HL-60 (cell line): ENCODE data around the gene SHE.

Experiments used
- DNase-seq, 2 experiments: peaks; one replicate each; pipeline ENCODE4 v3.0.0-alpha.2; 2010 to 2020; ENCODE audit warnings: low read depth in 1 of 2, low spot score in 1 of 2
- H3K27ac ChIP-seq: fragments of 250-450 bp; sonication (Bioruptor Pico); replicated peaks from 2 replicates; pipeline ENCODE4 v1.5.1; 2020; ENCODE audit warnings: mild to moderate bottlenecking, moderate library complexity
- H3K27me3 ChIP-seq: fragments of 250-450 bp; sonication (Bioruptor Pico); 2 replicates; pipeline ENCODE4 v1.5.1; 2021; ENCODE audit warnings: mild to moderate bottlenecking, moderate library complexity; ENCODE audit not compliant: insufficient read depth, poor library complexity, severe bottlenecking
- H3K4me3 ChIP-seq: replicated peaks from 2 replicates; pipeline ENCODE4 v1.5.1; 2011; ENCODE audit warnings: mild to moderate bottlenecking, control low read depth, low read length; ENCODE audit not compliant: insufficient read depth
- GABPA ChIP-seq: IDR thresholded peaks from 2 replicates; pipeline ENCODE4 v1.6.1; 2012; ENCODE audit warnings: low read depth
- POLR2AphosphoS5 ChIP-seq: IDR thresholded peaks from 2 replicates; pipeline ENCODE4 v1.6.1; 2012; ENCODE audit warnings: low read depth
- SPI1 ChIP-seq: IDR thresholded peaks from 2 replicates; pipeline ENCODE4 v1.6.1; 2012; ENCODE audit warnings: low read depth, mild to moderate bottlenecking, borderline replicate concordance
- TF ChIP-seq, protein P1 (sequence below): IDR thresholded peaks from 2 replicates; pipeline ENCODE4 v1.6.1; 2012; ENCODE audit warnings: low read depth; ENCODE audit not compliant: insufficient replicate concordance
- TF ChIP-seq, protein P2 (sequence below): IDR thresholded peaks from one replicate; pipeline ENCODE4 v1.5.1; 2011; ENCODE audit warnings: low read length, control low read depth, inconsistent platforms; ENCODE audit not compliant: insufficient read depth

Gene SHE

DNA sequence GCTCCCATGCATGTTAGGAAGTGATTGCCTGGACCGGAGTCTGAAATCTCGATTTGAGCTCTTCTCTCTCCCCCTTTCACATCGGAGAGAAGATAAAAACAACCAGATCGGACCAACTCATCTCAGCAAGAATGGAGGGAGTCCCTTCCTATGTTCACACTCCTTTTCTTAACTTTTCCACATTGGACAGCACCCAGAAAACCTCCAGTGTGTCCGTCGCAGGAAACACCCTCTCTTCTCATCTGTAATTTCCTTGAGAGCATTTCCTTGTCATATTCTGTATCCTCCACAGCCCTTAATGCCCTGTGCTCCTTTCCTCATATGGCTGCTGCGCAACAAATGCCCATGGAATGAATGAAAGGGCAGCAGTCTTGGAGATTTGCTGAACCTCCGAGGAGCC lies 1.7 kb downstream of the SHE start:
- Histone ChIP-seq H3K27me3 (peaks cover 51% of the 10 kb centered on the region), H3K4me3 (no peak overlapping the region), H3K27ac (no peak overlapping the region)
- DNase-seq, result no peak
- no peak for TF ChIP-seq GABPA
- TF ChIP-seq, protein P1, sequence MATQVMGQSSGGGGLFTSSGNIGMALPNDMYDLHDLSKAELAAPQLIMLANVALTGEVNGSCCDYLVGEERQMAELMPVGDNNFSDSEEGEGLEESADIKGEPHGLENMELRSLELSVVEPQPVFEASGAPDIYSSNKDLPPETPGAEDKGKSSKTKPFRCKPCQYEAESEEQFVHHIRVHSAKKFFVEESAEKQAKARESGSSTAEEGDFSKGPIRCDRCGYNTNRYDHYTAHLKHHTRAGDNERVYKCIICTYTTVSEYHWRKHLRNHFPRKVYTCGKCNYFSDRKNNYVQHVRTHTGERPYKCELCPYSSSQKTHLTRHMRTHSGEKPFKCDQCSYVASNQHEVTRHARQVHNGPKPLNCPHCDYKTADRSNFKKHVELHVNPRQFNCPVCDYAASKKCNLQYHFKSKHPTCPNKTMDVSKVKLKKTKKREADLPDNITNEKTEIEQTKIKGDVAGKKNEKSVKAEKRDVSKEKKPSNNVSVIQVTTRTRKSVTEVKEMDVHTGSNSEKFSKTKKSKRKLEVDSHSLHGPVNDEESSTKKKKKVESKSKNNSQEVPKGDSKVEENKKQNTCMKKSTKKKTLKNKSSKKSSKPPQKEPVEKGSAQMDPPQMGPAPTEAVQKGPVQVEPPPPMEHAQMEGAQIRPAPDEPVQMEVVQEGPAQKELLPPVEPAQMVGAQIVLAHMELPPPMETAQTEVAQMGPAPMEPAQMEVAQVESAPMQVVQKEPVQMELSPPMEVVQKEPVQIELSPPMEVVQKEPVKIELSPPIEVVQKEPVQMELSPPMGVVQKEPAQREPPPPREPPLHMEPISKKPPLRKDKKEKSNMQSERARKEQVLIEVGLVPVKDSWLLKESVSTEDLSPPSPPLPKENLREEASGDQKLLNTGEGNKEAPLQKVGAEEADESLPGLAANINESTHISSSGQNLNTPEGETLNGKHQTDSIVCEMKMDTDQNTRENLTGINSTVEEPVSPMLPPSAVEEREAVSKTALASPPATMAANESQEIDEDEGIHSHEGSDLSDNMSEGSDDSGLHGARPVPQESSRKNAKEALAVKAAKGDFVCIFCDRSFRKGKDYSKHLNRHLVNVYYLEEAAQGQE, result peak; percentile 54

- DNase-seq, result no peak
- Histone ChIP-seq H3K4me3 (no peak overlapping the region), H3K27ac (no peak overlapping the region), H3K27me3 (peaks cover 44% of the 10 kb centered on the region)
- no peak for TF ChIP-seq GABPA
- no peak for TF ChIP-seq SPI1
- no peak for TF ChIP-seq POLR2AphosphoS5
- TF ChIP-seq, protein P1, result no peak
- TF ChIP-seq, protein P2, sequence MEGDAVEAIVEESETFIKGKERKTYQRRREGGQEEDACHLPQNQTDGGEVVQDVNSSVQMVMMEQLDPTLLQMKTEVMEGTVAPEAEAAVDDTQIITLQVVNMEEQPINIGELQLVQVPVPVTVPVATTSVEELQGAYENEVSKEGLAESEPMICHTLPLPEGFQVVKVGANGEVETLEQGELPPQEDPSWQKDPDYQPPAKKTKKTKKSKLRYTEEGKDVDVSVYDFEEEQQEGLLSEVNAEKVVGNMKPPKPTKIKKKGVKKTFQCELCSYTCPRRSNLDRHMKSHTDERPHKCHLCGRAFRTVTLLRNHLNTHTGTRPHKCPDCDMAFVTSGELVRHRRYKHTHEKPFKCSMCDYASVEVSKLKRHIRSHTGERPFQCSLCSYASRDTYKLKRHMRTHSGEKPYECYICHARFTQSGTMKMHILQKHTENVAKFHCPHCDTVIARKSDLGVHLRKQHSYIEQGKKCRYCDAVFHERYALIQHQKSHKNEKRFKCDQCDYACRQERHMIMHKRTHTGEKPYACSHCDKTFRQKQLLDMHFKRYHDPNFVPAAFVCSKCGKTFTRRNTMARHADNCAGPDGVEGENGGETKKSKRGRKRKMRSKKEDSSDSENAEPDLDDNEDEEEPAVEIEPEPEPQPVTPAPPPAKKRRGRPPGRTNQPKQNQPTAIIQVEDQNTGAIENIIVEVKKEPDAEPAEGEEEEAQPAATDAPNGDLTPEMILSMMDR, result no peak
Observed at GRCh38 chr1:154499446-154499845, 2.8 kb downstream of the SHE start.

DNA sequence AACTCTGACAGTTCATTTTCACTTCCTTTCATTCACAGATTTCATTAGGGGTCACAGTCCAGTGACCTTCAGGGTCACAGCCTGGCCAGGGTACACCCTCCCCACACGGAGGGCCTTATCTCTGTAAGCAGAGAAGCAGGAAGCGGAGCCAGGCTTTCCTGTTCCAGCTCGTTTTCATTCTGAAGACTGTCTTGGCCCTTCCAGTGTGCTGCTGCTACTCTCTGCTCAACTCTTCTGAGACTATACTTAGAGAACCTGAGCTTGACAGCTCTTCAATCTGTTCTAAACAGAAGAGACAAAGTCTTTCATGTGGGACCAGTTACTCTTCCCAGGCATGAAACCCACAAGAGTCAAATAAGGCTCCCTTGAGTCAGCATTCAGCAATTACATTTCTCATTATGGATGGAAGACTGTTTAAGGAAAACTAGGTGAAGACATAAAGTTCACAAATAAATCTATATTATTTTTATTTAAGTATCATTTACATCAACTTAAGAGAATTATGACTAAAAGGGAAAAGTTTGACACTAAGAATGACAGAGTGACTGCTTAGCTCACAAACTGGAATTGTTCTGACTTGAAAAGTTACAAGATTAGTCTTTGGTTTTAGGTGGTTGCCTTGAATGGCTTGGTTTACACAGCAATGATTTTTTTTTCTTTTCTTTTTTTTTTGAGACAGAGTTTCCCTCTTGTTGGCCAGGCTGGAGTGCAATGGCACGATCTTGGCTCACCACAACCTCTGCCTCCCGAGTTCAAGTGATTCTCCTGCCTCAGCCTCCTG lies 5.0 kb downstream of the SHE start:
- Histone ChIP-seq H3K27ac (no peak overlapping the region), H3K4me3 (no peak overlapping the region), H3K27me3 (peaks cover 25% of the 10 kb centered on the region)
- DNase-seq, result no peak
- TF ChIP-seq, protein P2, result no peak
- TF ChIP-seq SPI1, result no peak
- TF ChIP-seq GABPA, result no peak
- no peak for TF ChIP-seq POLR2AphosphoS5
- TF ChIP-seq, protein P1, result no peak
